ENCODE results near the gene SLC4A8.
"Not testable (repeated sequence)": the region's sequence is repeated elsewhere in the genome, so short reads cannot be mapped to it uniquely, and the experiment has no call there.

SLC4A8 gene

DNA sequence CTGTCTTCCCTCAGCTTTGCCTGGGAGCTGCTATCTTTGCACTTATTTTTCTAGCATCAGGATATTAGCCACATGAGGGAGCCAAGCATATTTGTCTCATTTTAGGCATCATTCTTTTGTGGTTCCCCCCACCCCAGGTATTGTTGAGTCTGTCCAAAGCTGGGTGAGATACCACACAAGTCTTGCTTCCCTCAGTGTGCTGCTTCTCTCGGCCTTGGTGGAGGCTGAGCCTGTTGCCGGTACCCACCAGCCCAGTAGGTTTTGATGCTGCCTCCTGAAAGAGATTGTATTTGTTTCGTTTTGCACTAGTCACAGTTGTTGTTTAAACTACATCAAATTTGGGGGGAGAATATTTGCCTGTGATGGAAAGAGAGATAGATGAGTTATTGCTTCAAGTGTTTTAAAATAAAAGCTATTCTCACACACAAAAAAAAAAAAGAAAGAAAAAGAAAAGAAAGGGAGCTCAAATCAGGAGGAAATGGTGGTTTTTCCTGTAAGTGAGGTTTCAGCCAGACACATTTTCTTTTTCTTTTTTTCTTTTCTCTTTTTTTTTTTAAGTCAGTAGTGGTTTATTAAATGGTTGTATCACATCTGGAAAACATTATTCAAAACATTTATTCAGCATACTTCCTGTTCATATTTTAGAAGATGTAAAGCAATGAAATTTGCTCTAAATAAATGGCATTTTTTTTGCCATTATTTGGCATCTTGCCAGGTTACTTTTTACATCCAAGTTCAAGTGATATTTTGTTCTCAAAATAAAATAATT lies 58.5 kb downstream of the SLC4A8 start:
- no peak for DNase-seq

GRCh38 chr12:51484119-51484518 lies 59.5 kb downstream of the SLC4A8 start:
- DNase-seq = no peak

DNA sequence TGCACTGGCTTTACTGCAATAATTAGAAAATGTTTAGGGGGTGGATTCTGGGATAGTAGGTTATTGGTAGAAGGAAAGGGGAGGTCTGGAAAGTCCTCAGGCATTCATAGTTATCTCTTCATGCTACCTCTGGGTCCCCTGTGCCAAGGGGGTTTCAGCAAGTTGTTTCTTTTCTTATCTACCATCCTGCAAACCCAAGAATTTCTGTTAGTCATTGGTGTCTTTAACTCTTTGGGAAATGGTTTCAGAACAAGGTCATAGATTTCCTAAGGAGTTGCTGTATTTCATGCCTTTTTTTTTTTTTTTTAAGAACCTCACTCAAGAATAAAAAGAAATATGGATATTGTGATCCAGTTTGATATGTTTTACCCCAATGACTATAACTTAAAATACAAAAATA lies 63.6 kb downstream of the SLC4A8 start:
- no peak for DNase-seq

DNA sequence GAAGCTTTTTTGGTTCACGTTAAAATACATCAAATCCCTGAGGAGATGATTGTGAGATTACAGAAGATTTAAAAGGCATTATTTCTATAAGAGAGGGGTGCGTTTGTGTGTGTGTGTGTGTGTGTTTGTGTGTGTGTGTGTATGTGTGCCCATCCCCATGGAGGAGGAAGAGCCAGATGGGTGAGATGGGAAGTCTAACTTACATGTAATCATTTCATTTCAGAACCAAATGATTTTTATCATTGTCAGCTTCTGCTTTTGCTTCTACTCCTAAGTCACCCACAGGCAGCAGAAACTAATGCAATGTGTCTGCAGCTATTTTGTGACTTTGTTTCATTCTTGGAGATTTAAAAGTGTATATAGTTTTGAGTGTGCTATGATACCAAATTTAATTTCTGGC lies 68.7 kb downstream of the SLC4A8 start:
- DNase-seq = no peak

GRCh38 chr12:51496895-51497294 lies 72.3 kb downstream of the SLC4A8 start:
- no peak for DNase-seq

DNA sequence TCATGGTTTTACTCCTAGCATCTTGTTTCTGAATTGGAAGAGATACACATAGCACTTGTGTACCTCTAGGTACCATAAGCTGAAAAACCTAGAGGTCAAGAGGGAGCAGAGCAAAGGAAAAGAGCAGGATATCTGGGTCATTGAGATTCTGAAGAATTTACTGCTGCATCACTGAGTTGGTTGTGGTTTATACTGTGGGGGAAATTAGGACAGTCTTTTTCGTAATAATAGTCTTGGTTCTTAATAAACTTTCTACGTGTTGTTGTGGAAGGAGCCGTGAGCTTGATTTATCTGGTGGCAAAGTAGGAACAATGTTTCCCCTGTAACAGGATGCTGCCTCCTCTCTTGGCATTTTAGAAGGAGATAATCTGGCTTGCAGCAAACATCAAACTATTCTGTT lies 80.2 kb downstream of the SLC4A8 start:
- no peak for DNase-seq

- no peak for DNase-seq
These were observed 80.9 kb downstream of the SLC4A8 start for GRCh38 chr12:51505360-51506105.

DNA sequence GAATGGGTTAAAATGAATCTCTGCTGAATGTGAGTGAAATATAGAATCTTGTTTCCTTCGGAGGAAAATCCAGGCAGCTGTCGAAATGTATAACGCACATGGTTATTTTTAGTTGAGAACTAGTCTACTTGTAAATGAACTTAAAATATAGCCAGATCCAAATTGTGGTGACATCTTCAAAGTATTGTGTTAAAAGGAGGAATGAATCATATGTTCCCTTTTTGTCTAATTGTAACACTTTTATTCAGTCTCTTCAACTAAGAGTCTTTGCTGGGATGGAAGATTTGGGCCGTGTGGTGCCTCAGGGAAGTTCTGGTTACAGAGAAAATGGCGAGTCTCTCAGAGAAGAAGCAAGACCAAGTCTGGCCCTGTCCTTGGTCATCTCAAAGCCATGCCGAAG lies 82.5 kb downstream of the SLC4A8 start:
- no peak for DNase-seq

- no peak for DNase-seq
These were observed 83.7 kb downstream of the SLC4A8 start for GRCh38 chr12:51508285-51508684.

DNA sequence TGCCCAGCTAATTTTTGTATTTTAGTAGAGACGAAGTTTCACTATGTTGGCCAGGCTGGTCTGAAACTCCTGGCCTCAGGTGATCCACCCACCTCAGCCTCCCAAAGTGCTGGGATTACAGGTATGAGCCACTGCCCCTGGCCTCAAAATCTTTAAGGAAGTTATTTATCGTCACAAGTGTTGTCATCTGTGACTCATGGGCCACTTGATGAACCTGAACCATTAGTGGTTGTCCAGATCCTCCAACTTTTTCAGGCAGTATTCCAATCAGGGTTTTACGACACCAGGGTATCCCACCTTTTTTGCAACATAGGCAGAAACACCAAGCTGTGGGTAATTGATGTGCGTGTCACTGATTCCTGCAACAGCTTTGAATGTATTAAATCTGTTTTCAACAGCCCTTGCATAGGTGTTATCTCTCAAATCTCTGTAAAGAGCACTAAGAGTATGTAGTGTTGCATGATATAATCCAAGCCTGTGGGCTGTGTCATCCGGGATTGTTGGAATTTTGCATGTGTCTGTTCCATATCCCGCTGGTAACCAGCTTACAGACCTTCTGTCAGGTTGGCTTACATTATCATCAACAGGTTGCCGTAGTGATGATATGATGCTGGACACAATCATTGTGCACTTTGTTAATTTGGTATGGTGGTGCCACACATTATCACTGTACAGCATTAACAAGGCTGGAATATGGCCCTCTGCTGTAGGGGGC lies 87.1 kb downstream of the SLC4A8 start:
- DNase-seq = no peak

DNA sequence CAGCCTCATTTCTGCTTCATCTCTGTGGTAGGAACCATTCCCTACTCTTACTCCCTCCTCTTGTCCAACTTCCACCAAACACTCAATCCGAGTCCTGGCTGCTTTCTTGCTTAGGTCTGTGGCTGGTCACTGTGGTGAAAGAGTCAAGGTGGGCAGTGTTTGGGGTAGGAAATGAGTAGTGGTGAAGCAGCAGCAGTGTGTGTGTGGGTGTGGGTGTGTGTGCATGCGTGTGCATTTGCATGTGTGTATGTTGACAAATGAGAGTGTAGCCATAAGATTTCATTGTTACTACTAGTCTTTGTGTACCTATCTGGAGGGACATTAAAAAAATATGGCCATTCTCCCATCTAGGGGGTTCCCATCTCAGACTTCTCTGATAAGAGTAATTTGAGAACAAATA lies 87.8 kb downstream of the SLC4A8 start:
- no peak for DNase-seq

GRCh38 chr12:51515037-51515436 lies 90.4 kb downstream of the SLC4A8 start:
- not testable (repeated sequence) for DNase-seq

DNA sequence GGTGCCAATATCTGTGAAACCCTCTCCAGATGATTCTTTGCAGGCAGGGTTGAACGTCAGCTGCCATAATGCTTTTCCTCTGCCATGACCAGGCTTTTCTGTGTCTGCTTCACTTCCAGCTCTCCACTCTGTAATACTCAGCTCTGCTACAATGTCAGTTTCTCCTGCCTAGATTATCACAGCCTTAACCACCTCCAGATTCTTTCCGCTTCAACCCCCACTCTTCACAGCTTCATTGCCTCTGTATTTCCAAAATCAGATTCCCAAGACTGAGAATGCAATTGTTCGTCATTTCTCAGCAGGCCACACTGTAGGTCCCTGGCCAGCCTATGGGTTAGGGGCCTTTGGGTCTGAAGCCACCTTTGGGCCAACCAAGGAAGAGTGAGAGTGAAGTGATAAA lies 92.7 kb downstream of the SLC4A8 start:
- no peak for DNase-seq

- no peak for DNase-seq
These were observed 93.2 kb downstream of the SLC4A8 start for GRCh38 chr12:51517800-51518199.

DNA sequence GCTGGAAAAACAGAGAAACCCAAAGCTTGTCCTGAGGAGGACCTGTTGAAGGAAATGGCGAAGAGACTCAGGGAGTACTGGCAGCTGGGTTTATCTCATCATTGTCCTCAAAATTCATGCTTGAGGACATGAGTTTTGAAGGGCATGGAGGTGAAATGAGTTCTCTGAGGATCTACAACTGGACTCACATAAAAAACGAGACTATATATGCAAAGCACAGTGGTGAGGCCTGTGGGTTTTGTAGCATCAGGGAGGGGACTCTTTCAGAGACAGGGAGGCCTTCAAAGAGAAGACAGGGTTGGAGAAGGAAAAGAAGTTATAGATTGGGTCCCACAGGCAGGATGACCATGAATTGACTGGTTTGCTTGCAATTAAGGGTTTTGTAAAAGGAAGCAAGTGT lies 95.1 kb downstream of the SLC4A8 start:
- no peak for DNase-seq

DNA sequence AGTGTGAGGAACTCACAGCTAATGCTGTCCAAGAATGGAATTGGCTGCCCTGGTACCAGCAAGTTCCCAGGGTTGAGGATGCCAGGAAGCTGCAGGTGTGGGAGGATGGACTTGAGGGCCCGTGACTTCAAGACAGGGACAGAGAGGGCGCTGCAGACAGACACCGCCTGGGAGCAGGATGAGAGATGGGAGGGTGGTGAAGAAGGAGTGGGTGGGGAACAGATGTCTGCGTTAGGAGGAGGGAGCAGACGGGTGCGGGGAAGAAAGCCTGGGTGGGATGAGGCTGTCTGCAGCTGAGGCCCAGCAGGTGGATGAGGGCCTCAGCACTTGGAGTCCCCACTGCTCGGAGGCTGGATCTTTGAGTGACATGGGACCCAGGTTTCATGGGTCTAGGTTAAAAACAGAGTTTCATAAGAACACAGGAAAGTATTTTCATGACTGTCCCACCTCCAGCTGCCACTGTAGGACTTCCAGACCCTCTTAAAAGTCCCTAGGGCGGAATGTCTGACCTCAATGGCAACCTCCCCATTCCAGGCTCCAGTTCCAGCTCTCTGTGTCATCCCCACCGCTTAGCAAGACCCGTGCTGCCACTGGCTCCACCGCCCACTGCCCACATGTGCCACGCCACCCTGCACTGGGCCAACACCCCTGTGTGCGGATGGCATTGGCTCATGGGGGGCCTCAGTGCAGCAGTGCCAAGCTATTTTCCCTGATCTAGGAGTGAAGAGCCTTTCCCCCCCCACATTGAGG lies 96.1 kb downstream of the SLC4A8 start:
- DNase-seq = no peak

DNA sequence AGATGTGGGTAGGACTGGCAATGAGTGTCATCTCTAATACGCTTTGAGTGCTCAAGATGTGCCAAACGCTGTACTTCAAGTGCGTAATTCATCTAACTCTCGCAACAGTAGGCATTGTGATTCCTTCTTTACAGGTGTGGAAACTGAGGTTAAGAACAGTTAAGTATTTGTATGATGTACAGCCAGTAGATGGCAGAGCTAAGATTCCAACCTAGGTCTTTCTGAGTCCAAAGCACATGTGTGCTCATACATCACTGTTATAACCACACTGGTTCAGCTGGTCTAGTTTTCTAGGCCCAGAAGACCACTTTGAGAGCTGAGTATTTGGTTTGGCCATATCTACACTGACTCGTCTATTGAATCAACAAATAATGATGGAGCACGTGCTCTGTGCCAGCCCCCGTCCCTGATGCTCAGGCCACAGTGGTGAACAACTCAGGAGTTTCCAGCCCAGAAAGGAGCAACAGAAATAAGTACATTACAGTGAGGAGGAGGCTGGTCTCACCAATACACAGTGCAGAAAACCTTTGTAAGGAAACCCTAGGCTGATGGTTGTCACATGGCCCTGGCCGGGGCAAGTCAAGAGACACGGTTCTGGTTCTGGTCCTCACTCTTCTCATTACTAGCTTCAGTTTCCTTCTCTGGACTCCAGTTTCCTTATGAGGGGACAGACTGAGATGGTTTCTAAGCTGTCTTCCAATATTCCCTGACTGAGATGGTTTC lies 97.1 kb downstream of the SLC4A8 start:
- DNase-seq = no peak

- DNase-seq = no peak
These were observed 98.1 kb downstream of the SLC4A8 start for GRCh38 chr12:51522696-51523095.

DNA sequence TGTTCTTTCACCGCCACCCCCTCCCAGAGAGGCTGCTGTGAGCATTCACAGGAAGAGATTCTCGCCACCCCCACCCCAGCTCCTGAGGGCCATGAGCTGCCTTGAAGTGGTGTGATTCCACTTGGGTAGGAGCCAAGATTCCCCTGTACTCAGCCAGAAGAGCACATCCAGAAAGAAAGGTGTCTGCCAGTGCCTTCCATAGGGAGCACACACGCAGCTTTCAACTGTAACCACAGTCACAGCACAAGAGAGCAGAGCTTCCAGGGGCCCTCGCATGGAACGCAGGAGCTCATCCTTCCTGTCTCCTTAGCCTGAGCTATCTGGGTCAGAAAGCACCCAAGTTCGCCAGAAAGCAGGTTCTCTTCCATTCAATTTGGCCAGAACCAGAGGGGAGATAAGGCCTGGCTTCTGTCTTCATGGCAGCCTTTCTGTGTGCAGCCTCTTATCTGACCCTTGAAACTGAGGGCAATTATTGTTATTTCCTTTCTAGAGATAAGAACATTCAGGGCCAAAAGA lies 99.8 kb downstream of the SLC4A8 start:
- DNase-seq = no peak

DNA sequence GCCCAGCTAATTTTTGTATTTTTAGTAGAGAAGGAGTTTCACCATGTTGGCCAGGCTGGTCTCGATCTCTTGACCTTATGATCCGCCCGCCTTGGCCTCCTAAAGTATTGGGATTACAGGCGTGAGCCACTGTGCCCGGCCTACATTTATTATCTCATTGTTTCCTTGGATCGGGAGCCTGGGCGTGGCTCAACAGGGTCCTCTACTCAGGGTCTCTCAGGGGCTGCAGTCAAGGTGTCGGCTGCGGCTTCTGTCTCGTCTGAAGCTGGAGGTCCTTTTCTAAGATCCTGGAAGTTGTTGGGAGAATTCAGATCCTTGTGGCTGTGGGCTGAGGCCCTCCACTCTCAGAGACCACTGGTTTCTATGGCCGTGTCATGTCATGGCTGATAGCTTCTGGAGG lies 100.9 kb downstream of the SLC4A8 start:
- DNase-seq = no peak

- DNase-seq = no peak
These were observed 103.3 kb downstream of the SLC4A8 start for GRCh38 chr12:51527966-51528365.

Data from T-helper 9 cell (primary cell).